Measurements from ENCODE around the gene CTNNBIP1.

The CTNNBIP1 gene

GRCh38 chr1:9844756-9845155 lies 65.3 kb downstream of the CTNNBIP1 start:
- no peak for TF ChIP-seq CTCF (IDR thresholded peaks at IDR 0.05; ENCODE audit: low read length, missing control alignments)
- no peak for DNase-seq (ENCODE audit: low read depth)
- no peak overlapping the region for H3K4me3 ChIP-seq (replicated peaks; ENCODE audit: low read depth, low read length)

- no peak for TF ChIP-seq CTCF (IDR thresholded peaks at IDR 0.05; ENCODE audit: low read length, missing control alignments)
- H3K4me3 ChIP-seq (replicated peaks; ENCODE audit: low read depth, low read length) = no peak overlapping the region
- DNase-seq (ENCODE audit: low read depth) = peak; percentile 30
Measured at GRCh38 chr1:9844106-9844505, 66.0 kb downstream of the CTNNBIP1 start.

GRCh38 chr1:9843576-9843945 lies 66.5 kb downstream of the CTNNBIP1 start:
- DNase-seq (ENCODE audit: low read depth) = no peak
- no peak for TF ChIP-seq CTCF (IDR thresholded peaks at IDR 0.05; ENCODE audit: low read length, missing control alignments)
- H3K4me3 ChIP-seq (replicated peaks; ENCODE audit: low read depth, low read length) = no peak overlapping the region

GRCh38 chr1:9842781-9843575 lies 67.1 kb downstream of the CTNNBIP1 start:
- TF ChIP-seq CTCF (IDR thresholded peaks at IDR 0.05; ENCODE audit: low read length, missing control alignments) = no peak
- H3K4me3 ChIP-seq (replicated peaks; ENCODE audit: low read depth, low read length) = no peak overlapping the region
- DNase-seq (ENCODE audit: low read depth) = peak; percentile 39

GRCh38 chr1:9842073-9842711 lies 67.9 kb downstream of the CTNNBIP1 start:
- TF ChIP-seq CTCF (IDR thresholded peaks at IDR 0.05; ENCODE audit: low read length, missing control alignments) = no peak

GRCh38 chr1:9841460-9841859 lies 68.6 kb downstream of the CTNNBIP1 start:
- no peak for DNase-seq (ENCODE audit: low read depth)
- H3K4me3 ChIP-seq (replicated peaks; ENCODE audit: low read depth, low read length) = no peak overlapping the region
- TF ChIP-seq CTCF (IDR thresholded peaks at IDR 0.05; ENCODE audit: low read length, missing control alignments) = no peak

More at GRCh38 chr1:9842073-9842711, 67.9 kb downstream of the CTNNBIP1 start:
- DNase-seq (ENCODE audit: low read depth) = no peak
- H3K4me3 ChIP-seq (replicated peaks; ENCODE audit: low read depth, low read length) = no peak overlapping the region
